ENCODE measurements around the gene GRID1.

The GRID1 gene

DNA sequence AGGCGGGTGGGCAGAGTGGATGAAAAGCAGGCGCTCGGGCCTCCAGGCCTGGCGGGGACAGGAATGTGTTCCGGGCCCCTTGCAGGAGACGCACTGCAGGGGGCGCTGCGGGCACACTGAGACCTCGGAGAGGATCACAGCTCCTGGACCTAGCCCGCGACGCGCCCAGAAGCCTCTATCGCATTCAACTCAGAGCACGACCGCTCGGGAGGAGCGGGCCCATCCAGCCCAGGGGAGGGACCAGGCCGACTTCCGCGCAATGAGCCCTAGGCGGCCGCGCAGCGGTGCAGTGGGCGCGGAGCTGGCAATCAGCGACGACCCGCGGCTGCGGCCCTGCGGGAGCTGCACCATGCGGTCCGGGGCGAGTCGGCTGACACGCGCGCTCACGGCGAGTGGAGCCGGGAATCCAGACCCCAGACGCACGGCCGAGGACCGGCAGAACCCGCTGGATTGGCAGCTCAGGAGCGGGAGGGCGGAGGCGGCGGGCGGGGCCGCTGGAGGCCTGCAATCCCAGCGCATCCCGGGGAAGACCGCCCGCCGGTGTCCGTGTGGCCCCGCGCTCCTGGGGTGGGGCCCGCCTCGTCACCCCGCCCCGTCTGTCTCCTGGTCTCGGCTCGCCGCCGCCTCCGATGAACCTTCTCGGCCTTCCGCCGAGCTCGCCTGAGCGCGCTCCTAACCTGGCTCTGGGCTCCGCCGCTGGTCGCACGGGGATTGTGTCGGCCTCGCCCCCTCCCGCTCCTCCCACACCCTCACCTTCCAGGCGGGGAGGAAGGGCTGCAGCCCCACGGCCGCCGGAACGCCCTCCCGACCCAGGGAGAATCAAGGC is 33.5 kb upstream of the GRID1 start:
- DNase-seq (ENCODE audit: low spot score), result peak; percentile 93
- TF ChIP-seq, protein P1, sequence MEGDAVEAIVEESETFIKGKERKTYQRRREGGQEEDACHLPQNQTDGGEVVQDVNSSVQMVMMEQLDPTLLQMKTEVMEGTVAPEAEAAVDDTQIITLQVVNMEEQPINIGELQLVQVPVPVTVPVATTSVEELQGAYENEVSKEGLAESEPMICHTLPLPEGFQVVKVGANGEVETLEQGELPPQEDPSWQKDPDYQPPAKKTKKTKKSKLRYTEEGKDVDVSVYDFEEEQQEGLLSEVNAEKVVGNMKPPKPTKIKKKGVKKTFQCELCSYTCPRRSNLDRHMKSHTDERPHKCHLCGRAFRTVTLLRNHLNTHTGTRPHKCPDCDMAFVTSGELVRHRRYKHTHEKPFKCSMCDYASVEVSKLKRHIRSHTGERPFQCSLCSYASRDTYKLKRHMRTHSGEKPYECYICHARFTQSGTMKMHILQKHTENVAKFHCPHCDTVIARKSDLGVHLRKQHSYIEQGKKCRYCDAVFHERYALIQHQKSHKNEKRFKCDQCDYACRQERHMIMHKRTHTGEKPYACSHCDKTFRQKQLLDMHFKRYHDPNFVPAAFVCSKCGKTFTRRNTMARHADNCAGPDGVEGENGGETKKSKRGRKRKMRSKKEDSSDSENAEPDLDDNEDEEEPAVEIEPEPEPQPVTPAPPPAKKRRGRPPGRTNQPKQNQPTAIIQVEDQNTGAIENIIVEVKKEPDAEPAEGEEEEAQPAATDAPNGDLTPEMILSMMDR (IDR thresholded peaks at IDR 0.05; ENCODE audit: extremely low read depth, insufficient read depth, missing control alignments), result peak; percentile 95
- in situ Hi-C loops (cut with MboI; ENCODE audit: low pct_unique_long_range_greater_than_20kb, low sequenced_read_pairs, unreplicated experiment), result loop anchor here (5.0 kb wide), 1 partner anchor 187 kb away; no protein-coding TSS in a partner anchor

DNA sequence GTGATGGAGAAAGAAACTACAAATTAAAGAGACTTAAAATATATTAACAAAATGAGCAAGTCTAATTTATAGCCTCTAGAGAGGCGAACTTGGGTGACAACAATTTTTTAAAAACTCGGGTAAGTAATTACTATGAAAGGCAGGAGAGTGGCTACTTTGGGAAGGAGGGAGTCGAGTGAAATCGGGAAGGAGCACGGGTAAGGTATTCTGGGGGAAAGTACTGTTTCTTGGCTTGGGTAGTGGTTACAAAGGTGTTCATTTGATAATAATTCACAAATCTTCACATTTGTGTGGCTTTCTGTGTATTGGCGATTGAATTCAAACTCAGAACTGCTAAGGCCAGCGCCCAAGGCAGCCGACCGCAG is 32.9 kb upstream of the GRID1 start:
- no peak for DNase-seq (ENCODE audit: low spot score)
- in situ Hi-C loops (cut with MboI; ENCODE audit: low pct_unique_long_range_greater_than_20kb, low sequenced_read_pairs, unreplicated experiment), result loop anchor here (5.0 kb wide), 1 partner anchor 188 kb away; no protein-coding TSS in a partner anchor
- TF ChIP-seq, protein P1 (IDR thresholded peaks at IDR 0.05; ENCODE audit: extremely low read depth, insufficient read depth, missing control alignments), result no peak

- no peak for DNase-seq (ENCODE audit: low spot score)
- in situ Hi-C loops (cut with MboI; ENCODE audit: low pct_unique_long_range_greater_than_20kb, low sequenced_read_pairs, unreplicated experiment), result loop anchor here (5.0 kb wide), 1 partner anchor 190 kb away; no protein-coding TSS in a partner anchor
These were observed 30.5 kb upstream of the GRID1 start for GRCh38 chr10:86397120-86397519.

GRCh38 chr10:86393862-86394455 is 27.4 kb upstream of the GRID1 start:
- TF ChIP-seq, protein P1 (IDR thresholded peaks at IDR 0.05; ENCODE audit: extremely low read depth, insufficient read depth, missing control alignments), result no peak
- in situ Hi-C loops (cut with MboI; ENCODE audit: low pct_unique_long_range_greater_than_20kb, low sequenced_read_pairs, unreplicated experiment), result no loop called here
- DNase-seq (ENCODE audit: low spot score), result no peak

More at GRCh38 chr10:86397120-86397519, 30.5 kb upstream of the GRID1 start:
- TF ChIP-seq, protein P1 (IDR thresholded peaks at IDR 0.05; ENCODE audit: extremely low read depth, insufficient read depth, missing control alignments), result no peak

GRCh38 chr10:86393362-86393761 is 26.8 kb upstream of the GRID1 start:
- TF ChIP-seq, protein P1 (IDR thresholded peaks at IDR 0.05; ENCODE audit: extremely low read depth, insufficient read depth, missing control alignments), result no peak
- peak; percentile 13 for DNase-seq (ENCODE audit: low spot score)
- in situ Hi-C loops (cut with MboI; ENCODE audit: low pct_unique_long_range_greater_than_20kb, low sequenced_read_pairs, unreplicated experiment), result no loop called here

GRCh38 chr10:86392723-86393094 is 26.1 kb upstream of the GRID1 start:
- TF ChIP-seq, protein P1 (IDR thresholded peaks at IDR 0.05; ENCODE audit: extremely low read depth, insufficient read depth, missing control alignments), result no peak
- peak; percentile 71 for DNase-seq (ENCODE audit: low spot score)
- in situ Hi-C loops (cut with MboI; ENCODE audit: low pct_unique_long_range_greater_than_20kb, low sequenced_read_pairs, unreplicated experiment), result no loop called here
